ENCODE results near the gene SEMA3F.

Gene SEMA3F

GRCh38 chr3:50122661-50123391 is 32.3 kb upstream of the SEMA3F start:
- Histone ChIP-seq H3K27ac (replicated peaks) (no peak overlapping the region), H3K4me3 (replicated peaks; ENCODE audit: insufficient read depth, low read length) (no peak overlapping the region), H3K27me3 (ENCODE audit: insufficient read depth, poor library complexity, severe bottlenecking) (no peaks in the 10 kb centered on the region)
- DNase-seq (ENCODE audit: low read depth in 1 of 2, low spot score in 1 of 2): no peak
- TF ChIP-seq REST (IDR thresholded peaks at IDR 0.05; ENCODE audit: insufficient replicate concordance, low read depth) (no peak), SPI1 (IDR thresholded peaks at IDR 0.05; ENCODE audit: borderline replicate concordance, low read depth) (no peak), POLR2AphosphoS5 (IDR thresholded peaks at IDR 0.05; ENCODE audit: low read depth) (no peak; the same call in 1 of the 2 replicates), GABPA (IDR thresholded peaks at IDR 0.05; ENCODE audit: low read depth) (no peak)
- TF ChIP-seq, protein P1, sequence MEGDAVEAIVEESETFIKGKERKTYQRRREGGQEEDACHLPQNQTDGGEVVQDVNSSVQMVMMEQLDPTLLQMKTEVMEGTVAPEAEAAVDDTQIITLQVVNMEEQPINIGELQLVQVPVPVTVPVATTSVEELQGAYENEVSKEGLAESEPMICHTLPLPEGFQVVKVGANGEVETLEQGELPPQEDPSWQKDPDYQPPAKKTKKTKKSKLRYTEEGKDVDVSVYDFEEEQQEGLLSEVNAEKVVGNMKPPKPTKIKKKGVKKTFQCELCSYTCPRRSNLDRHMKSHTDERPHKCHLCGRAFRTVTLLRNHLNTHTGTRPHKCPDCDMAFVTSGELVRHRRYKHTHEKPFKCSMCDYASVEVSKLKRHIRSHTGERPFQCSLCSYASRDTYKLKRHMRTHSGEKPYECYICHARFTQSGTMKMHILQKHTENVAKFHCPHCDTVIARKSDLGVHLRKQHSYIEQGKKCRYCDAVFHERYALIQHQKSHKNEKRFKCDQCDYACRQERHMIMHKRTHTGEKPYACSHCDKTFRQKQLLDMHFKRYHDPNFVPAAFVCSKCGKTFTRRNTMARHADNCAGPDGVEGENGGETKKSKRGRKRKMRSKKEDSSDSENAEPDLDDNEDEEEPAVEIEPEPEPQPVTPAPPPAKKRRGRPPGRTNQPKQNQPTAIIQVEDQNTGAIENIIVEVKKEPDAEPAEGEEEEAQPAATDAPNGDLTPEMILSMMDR (IDR thresholded peaks at IDR 0.05; ENCODE audit: insufficient read depth, low read length): no peak

DNA sequence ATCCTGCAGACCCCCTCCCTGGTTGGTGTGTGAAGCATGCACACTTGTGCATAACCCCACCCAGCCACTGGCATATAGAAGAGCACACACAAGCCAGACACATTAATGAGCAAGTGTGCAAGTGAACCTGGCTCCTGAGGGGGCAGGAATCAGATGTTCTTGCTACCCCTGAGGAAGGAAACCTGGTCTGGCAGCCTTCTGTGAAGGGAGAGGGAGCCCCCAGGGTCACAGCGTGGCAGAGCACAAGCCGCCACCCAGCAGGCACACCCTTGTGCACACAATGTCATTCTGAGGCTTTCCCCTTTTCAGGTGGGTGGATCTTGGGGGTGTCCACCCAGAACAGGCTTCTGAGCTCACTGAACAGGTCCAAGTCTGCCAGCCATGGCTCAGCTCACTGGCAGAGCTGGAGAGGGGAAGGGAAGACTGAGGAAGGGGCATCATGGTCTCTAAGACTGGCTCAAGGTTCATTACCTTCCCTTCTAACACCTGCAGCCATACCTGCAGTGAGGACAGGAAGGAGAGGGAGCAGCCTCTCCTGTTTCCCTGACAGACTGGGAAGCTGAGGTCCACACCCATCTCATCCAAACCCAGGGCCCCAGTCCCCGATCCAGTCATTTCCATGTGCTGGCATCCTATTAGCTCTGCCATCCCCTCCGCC is 31.6 kb upstream of the SEMA3F start:
- no peak overlapping the region for H3K4me3 ChIP-seq (replicated peaks; ENCODE audit: insufficient read depth, low read length)
- no peak for DNase-seq (ENCODE audit: low read depth in 1 of 2, low spot score in 1 of 2)
- TF ChIP-seq GABPA (IDR thresholded peaks at IDR 0.05; ENCODE audit: low read depth): no peak
- no peaks in the 10 kb centered on the region for H3K27me3 ChIP-seq (ENCODE audit: insufficient read depth, poor library complexity, severe bottlenecking)
- H3K27ac ChIP-seq (replicated peaks): no peak overlapping the region

DNA sequence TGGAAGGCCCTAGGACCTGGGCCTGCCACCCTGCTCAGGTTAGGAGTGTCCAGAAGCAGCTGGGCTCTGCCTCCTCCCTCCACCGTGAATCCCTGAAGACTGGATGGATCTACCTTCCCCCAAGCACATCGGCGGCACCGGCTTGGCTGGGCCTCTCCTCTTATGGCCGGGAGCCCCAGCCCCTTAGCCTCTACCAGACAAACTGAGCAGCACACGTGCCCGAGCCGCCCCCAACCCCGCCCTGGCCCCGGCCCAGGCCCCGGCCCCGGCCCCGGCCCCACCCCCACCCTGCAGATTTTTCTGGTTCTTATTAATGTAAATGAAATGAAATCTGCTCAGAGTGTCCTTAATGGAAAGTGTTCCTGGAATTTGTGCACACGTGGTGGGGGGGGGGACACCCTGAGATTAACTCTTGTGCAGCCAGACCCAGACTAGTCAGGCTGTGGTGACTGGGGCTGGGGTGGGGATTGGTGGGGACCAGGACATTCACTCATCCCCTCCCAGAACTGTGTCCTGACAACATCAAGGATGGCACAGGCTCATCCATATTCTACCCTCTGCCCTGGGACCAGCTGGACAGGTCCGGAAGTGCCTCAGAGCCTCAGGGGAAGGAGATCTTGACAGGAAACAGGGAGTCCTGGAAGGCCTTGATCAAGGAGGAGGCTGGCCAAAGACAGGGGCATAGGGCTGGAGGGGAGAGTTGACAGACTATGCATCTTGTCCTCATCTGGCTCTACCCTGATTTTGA is 30.9 kb upstream of the SEMA3F start:
- H3K4me3 ChIP-seq (replicated peaks; ENCODE audit: insufficient read depth, low read length): no peak overlapping the region
- DNase-seq (ENCODE audit: low read depth in 1 of 2, low spot score in 1 of 2): no peak
- no peaks in the 10 kb centered on the region for H3K27me3 ChIP-seq (ENCODE audit: insufficient read depth, poor library complexity, severe bottlenecking)
- TF ChIP-seq SPI1 (IDR thresholded peaks at IDR 0.05; ENCODE audit: borderline replicate concordance, low read depth) (no peak), REST (IDR thresholded peaks at IDR 0.05; ENCODE audit: insufficient replicate concordance, low read depth) (no peak), GABPA (IDR thresholded peaks at IDR 0.05; ENCODE audit: low read depth) (no peak), POLR2AphosphoS5 (IDR thresholded peaks at IDR 0.05; ENCODE audit: low read depth) (no peak)
- TF ChIP-seq, protein P1 (IDR thresholded peaks at IDR 0.05; ENCODE audit: insufficient read depth, low read length): no peak
- H3K27ac ChIP-seq (replicated peaks): no peak overlapping the region

- Histone ChIP-seq H3K4me3 (replicated peaks; ENCODE audit: insufficient read depth, low read length) (no peak overlapping the region), H3K27ac (replicated peaks) (no peak overlapping the region), H3K27me3 (ENCODE audit: insufficient read depth, poor library complexity, severe bottlenecking) (no peaks in the 10 kb centered on the region)
- no peak for DNase-seq (ENCODE audit: low read depth in 1 of 2, low spot score in 1 of 2)
- TF ChIP-seq, protein P1 (IDR thresholded peaks at IDR 0.05; ENCODE audit: insufficient read depth, low read length): no peak
- TF ChIP-seq REST (IDR thresholded peaks at IDR 0.05; ENCODE audit: insufficient replicate concordance, low read depth) (no peak), POLR2AphosphoS5 (IDR thresholded peaks at IDR 0.05; ENCODE audit: low read depth) (no peak), GABPA (IDR thresholded peaks at IDR 0.05; ENCODE audit: low read depth) (no peak), SPI1 (IDR thresholded peaks at IDR 0.05; ENCODE audit: borderline replicate concordance, low read depth) (no peak)
Measured at GRCh38 chr3:50124800-50125178, 30.3 kb upstream of the SEMA3F start.
